ENCODE measurements around the gene PCNP. TPM values are rescaled to one million over a fixed set of nuclear protein-coding genes. Genes with fewer than 3 reads are reported as not detected.
"Not testable (repeated sequence)": the region's sequence is repeated elsewhere in the genome, so short reads cannot be mapped to it uniquely, and the experiment has no call there.

PCNP gene
- total RNA-seq, 1 experiment from 2014 or later, result 216 TPM

DNA sequence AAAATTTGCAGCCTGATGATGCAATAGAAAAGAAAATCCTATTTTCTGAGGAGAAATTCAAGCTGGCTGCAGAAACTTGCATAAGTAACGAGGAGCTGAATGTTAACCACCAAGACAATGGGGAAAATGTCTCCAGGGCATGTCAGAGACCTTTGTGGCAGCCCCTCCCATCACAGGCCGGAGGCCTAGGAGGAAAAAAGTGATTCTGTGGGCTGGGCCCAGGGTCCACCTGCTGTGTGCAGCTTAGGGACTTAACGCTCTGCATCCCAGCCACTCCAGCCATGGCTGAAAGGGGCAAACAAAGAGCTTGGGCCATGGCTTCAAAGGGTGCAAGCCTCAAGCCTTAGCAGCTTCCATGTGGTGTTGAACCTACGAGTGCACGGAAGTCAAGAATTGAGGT, 20.6 kb upstream of the PCNP start:
- not testable (repeated sequence) for H3K79me1 ChIP-seq (ENCODE audit: insufficient read depth, low read depth, low read length, poor library complexity, severe bottlenecking); H3K4me1 ChIP-seq (ENCODE audit: insufficient read depth, low read length); H3K23ac ChIP-seq (ENCODE audit: insufficient read length, low read depth, low read length); H3K23me2 ChIP-seq (ENCODE audit: insufficient read length, low read depth, low read length, poor library complexity, severe bottlenecking); H4K8ac ChIP-seq (replicated peaks; ENCODE audit: insufficient read length, low read depth, low read length); H2AFZ ChIP-seq (ENCODE audit: low read length); H4K20me1 ChIP-seq (ENCODE audit: control insufficient read depth, insufficient read depth, insufficient read length); H3T11ph ChIP-seq (ENCODE audit: low read length); H2BK5ac ChIP-seq (ENCODE audit: insufficient read length, low read length); H2BK12ac ChIP-seq (ENCODE audit: insufficient read length, low read depth, low read length); H4K5ac ChIP-seq (ENCODE audit: insufficient read length, low read depth, low read length); H2BK15ac ChIP-seq (ENCODE audit: low read depth, low read length); H3K79me2 ChIP-seq (ENCODE audit: insufficient read depth, low read length); H3K4ac ChIP-seq (ENCODE audit: low read depth, low read length); H3K27me3 ChIP-seq (ENCODE audit: insufficient read depth, low read length); H2BK20ac ChIP-seq (ENCODE audit: low read depth, low read length, poor library complexity, severe bottlenecking); H3K56ac ChIP-seq (ENCODE audit: insufficient read length, low read depth, low read length); H3K4me3 Mint-ChIP-seq; H2BK120ac ChIP-seq (ENCODE audit: low read depth, low read length, poor library complexity, severe bottlenecking); H3K4me2 ChIP-seq (ENCODE audit: insufficient read depth, insufficient read length, low read length); H2AK5ac ChIP-seq (ENCODE audit: insufficient read length, low read length); H4K91ac ChIP-seq (ENCODE audit: insufficient read length, low read depth, low read length); H3K27ac ChIP-seq (ENCODE audit: insufficient read length, low read depth, low read length); H3K27me3 Mint-ChIP-seq (ENCODE audit: low read depth); H3K9me3 ChIP-seq (ENCODE audit: control insufficient read depth, low read depth, low read length); H3K9ac ChIP-seq (ENCODE audit: extremely low read depth, insufficient read length, low read length); H3K27ac Mint-ChIP-seq; H3K18ac ChIP-seq (ENCODE audit: insufficient read length, low read depth, low read length); H3K14ac ChIP-seq (ENCODE audit: insufficient read depth, low read length)
- WGBS (ENCODE audit: extremely low coverage, insufficient read length, low lambda C conversion rate), result no CpG with 5 or more reads among the region's 5 CpGs
- H3K4me1 Mint-ChIP-seq, result peaks cover 27 to 34% of the 10 kb centered on the region in 2 experiments
- peak; percentile 60 for DNase-seq
- peaks cover 15 to 27% (median 19%) of the 10 kb centered on the region in 3 experiments for H3K36me3 Mint-ChIP-seq (ENCODE audit: insufficient read depth in 1 of 3, low read depth in 3 of 3)
- peaks cover 20 to 31% of the 10 kb centered on the region in 2 experiments for H3K9me3 Mint-ChIP-seq

Measured in H9 (cell line).